T-cell (primary cell): ENCODE data around the gene RPL21. TPM values are rescaled to one million over a fixed set of nuclear protein-coding genes. Genes with fewer than 3 reads are reported as not detected.

ENCODE experiments used
- ATAC-seq, 4 experiments: fragments of 200-7000 bp in 3 of 4; fragments of 150-1000 bp in 1 of 4; cut with Tn5 transposase; replicated peaks in 1 of 4; 1 replicate in 3 of 4; 2 replicates in 1 of 4; pipeline ENCODE4 v1.10.0; 2021; ENCODE audit warnings: moderate library complexity in 3 of 4, mild to moderate bottlenecking in 2 of 4, moderate number of reproducible peaks in 1 of 4
- CTCF ChIA-PET, 2 donors: fragments of 300-600 bp; sonication (Branson Sonifier 250); formaldehyde crosslinking; loops; one replicate each; lab custom pipeline; 2022; ENCODE audit warnings: antibody characterized with exemption in 2 of 2; lab: Charles Lee
- POLR2A ChIA-PET, 2 donors: fragments of 300-600 bp; sonication (Branson Sonifier 250); formaldehyde crosslinking; loops; one replicate each; lab custom pipeline; 2022; ENCODE audit warnings: antibody characterized with exemption in 2 of 2; lab: Charles Lee
- DNase-seq, 35 experiments: peaks; one replicate each; pipeline versions ENCODE4 v3.0.0 to v3.0.0-alpha.2; 2013 to 2023
- H3K27ac ChIP-seq: one replicate; pipeline ENCODE4 v1.5.1; 2013; ENCODE audit warnings: low read length
- H3K27me3 ChIP-seq, 2 experiments: replicated peaks in 1 of 2; 1 replicate in 1 of 2; 2 replicates in 1 of 2; pipeline versions ENCODE4 v1.6.1 to v1.7.0; 2013; ENCODE audit warnings: low read length in 1 of 2, mixed read lengths in 1 of 2; ENCODE audit not compliant: control insufficient read depth in 2 of 2, insufficient read depth in 2 of 2; ENCODE audit errors: extremely low read depth in 1 of 2
- H3K36me3 ChIP-seq, 2 donors: 1 replicate in 1 of 2; 2 replicates in 1 of 2; pipeline versions ENCODE4 v1.6.1 to v1.7.0; 2013; ENCODE audit warnings: low read length in 1 of 2; ENCODE audit not compliant: control insufficient read depth in 2 of 2, insufficient read depth in 1 of 2; ENCODE audit errors: extremely low read depth in 1 of 2
- H3K4me1 ChIP-seq, 2 experiments: 1 replicate in 1 of 2; 2 replicates in 1 of 2; pipeline versions ENCODE4 v1.6.1 to v1.7.0; 2013; ENCODE audit warnings: low read length in 2 of 2, mixed read lengths in 1 of 2; ENCODE audit not compliant: insufficient read depth in 2 of 2, control insufficient read depth in 1 of 2; ENCODE audit errors: extremely low read depth in 1 of 2
- H3K4me3 ChIP-seq, 2 donors: 1 replicate in 1 of 2; 2 replicates in 1 of 2; pipeline versions ENCODE4 v1.5.1 to v1.7.0; 2013; ENCODE audit warnings: mild to moderate bottlenecking in 2 of 2, low read length in 1 of 2, moderate library complexity in 1 of 2; ENCODE audit not compliant: control insufficient read depth in 1 of 2; ENCODE audit errors: extremely low read depth in 1 of 2
- H3K9me3 ChIP-seq: 2 replicates; pipeline ENCODE4 v1.7.0; 2013
- H3K27ac Mint-ChIP-seq, 2 donors: one replicate each; pipeline ENCODE4 v1.8.0; 2020 to 2021; ENCODE audit warnings: mild to moderate bottlenecking in 2 of 2, mixed read lengths in 2 of 2
- H3K27me3 Mint-ChIP-seq, 2 donors: one replicate each; pipeline ENCODE4 v1.8.0; 2021 to 2022; ENCODE audit warnings: mixed read lengths in 2 of 2
- H3K36me3 Mint-ChIP-seq: one replicate; pipeline ENCODE4 v1.8.0; 2021; ENCODE audit warnings: mixed read lengths
- H3K4me1 Mint-ChIP-seq, 3 donors: one replicate each; pipeline ENCODE4 v1.8.0; 2020 to 2022; ENCODE audit warnings: mixed read lengths in 3 of 3, mild to moderate bottlenecking in 1 of 3
- H3K4me3 Mint-ChIP-seq, 3 donors: one replicate each; pipeline ENCODE4 v1.8.0; 2020 to 2022; ENCODE audit warnings: mild to moderate bottlenecking in 3 of 3, mixed read lengths in 3 of 3, moderate library complexity in 3 of 3
- H3K9me3 Mint-ChIP-seq, 3 donors: one replicate each; pipeline ENCODE4 v1.8.0; 2020 to 2022; ENCODE audit warnings: mixed read lengths in 3 of 3
- WGBS: methylation state at CpG from one replicate; pipeline ENCODE4 v1.1.5; 2013; ENCODE audit warnings: missing lambda C conversion rate; ENCODE audit not compliant: insufficient coverage; 5-methylcytosine and 5-hydroxymethylcytosine counted together
- total RNA-seq, 35 experiments: library from RNA in 6 of 35; stranded (reverse) in 6 of 35; fragments of 120-200 nt in 1 of 35; gene quantifications; one replicate each; pipeline versions ENCODE4 v1.2.1 to v1.2.4 and lab custom pipeline; 2013 to 2026

Gene RPL21
- 1,000 to 10,000 TPM; 1,968 to 2,258 (median 2,221) TPM for total RNA-seq
- total RNA-seq (2013) = 6,109 TPM
- 664 to 1,424 (median 1,033) reads per million in 29 experiments for total RNA-seq (lab: John Stamatoyannopoulos, UW)

- Mint-ChIP-seq H3K36me3 (peaks cover 19% of the 10 kb centered on the region), H3K27ac (peak within 1 kb of the TSS; percentile 99 to 100), H3K27me3 (no peaks in the 10 kb centered on the region), H3K4me3 (peak within 1 kb of the TSS; percentile 94 to 98 (median 97)), H3K9me3 (no peaks in the 10 kb centered on the region), H3K4me1 (peaks cover 54 to 64% (median 56%) of the 10 kb centered on the region in 3 donors)
- peak within 1 kb of the TSS; percentile 82 to 97 for H3K4me3 ChIP-seq
- under 1% methylated on average over 61 of the region's 69 CpGs for WGBS
- ChIA-PET POLR2A (interaction anchor here (0.6 to 1.1 kb wide), 3 partner anchors 19 to 906 kb away, joined by 3 to 8 read pairs (median 3); partner anchors contain the start of gene RASL11A (in 1 of the 2)), CTCF (interaction anchor here in 1 of 2 donors (0.8 kb wide), 2 partner anchors 111 to 120 kb away, joined by 3 read pairs; no protein-coding TSS in a partner anchor)
- no peaks in the 10 kb centered on the region for H3K9me3 ChIP-seq
- H3K27me3 ChIP-seq = no peaks in the 10 kb centered on the region
- H3K4me1 ChIP-seq = peaks cover 8 to 23% of the 10 kb centered on the region in 2 experiments
- H3K27ac ChIP-seq = peak within 1 kb of the TSS; percentile 98
- DNase-seq = peak; percentile 85 to 97 (median 90)
- H3K36me3 ChIP-seq = peaks cover 0 to 25% of the 10 kb centered on the region in 2 donors
- peak; percentile 94 to 96 (median 95) for ATAC-seq
These were observed at the start of gene RPL21 for GRCh38 chr13:27251166-27252091. TSS of gene RPL21 (plus strand) at chr13:27251558. CDS start at chr13:27253777, 2,219 bp downstream.

GRCh38 chr13:27201661-27202060 is 49.7 kb upstream of the RPL21 start:
- ChIA-PET CTCF (no interaction called here), POLR2A (no interaction called here)
- no peak for DNase-seq
- H3K4me3 ChIP-seq = no peak overlapping the region
- Mint-ChIP-seq H3K27me3 (peaks cover 0 to 4% of the 10 kb centered on the region in 2 donors), H3K9me3 (peaks cover 0 to 4% (median 4%) of the 10 kb centered on the region in 3 donors), H3K36me3 (peaks cover 5% of the 10 kb centered on the region), H3K4me3 (no peak overlapping the region), H3K4me1 (no peaks in the 10 kb centered on the region), H3K27ac (no peak overlapping the region)
- no peak overlapping the region for H3K27ac ChIP-seq
- no peaks in the 10 kb centered on the region for H3K4me1 ChIP-seq
- no peaks in the 10 kb centered on the region for H3K9me3 ChIP-seq
- H3K36me3 ChIP-seq = no peaks in the 10 kb centered on the region
- 100% methylated on average over 1 of the region's 1 CpG for WGBS
- H3K27me3 ChIP-seq = peaks cover 0 to 2% of the 10 kb centered on the region in 2 experiments
- ATAC-seq = no peak

GRCh38 chr13:27203186-27203585 is 48.2 kb upstream of the RPL21 start:
- H3K36me3 Mint-ChIP-seq = no peaks in the 10 kb centered on the region
- WGBS = no CpG with 5 or more reads among the region's 4 CpGs
- peaks cover 0 to under 1% (median 0%) of the 10 kb centered on the region in 3 donors for H3K9me3 Mint-ChIP-seq
- no peak overlapping the region for H3K4me3 Mint-ChIP-seq
- POLR2A ChIA-PET = no interaction called here
- no peaks in the 10 kb centered on the region for H3K9me3 ChIP-seq
- H3K27ac ChIP-seq = no peak overlapping the region
- CTCF ChIA-PET = interaction anchor here (0.6 to 1.2 kb wide), 2 partner anchors 135 to 217 kb away, joined by 3 to 4 read pairs; no protein-coding TSS in a partner anchor
- H3K27ac Mint-ChIP-seq = no peak overlapping the region
- H3K27me3 ChIP-seq = no peaks in the 10 kb centered on the region
- H3K27me3 Mint-ChIP-seq = no peaks in the 10 kb centered on the region
- H3K4me1 ChIP-seq = no peaks in the 10 kb centered on the region
- no peak overlapping the region for H3K4me3 ChIP-seq
- no peaks in the 10 kb centered on the region for H3K4me1 Mint-ChIP-seq
- ATAC-seq (no peak), DNase-seq (no peak)
- no peaks in the 10 kb centered on the region for H3K36me3 ChIP-seq

- ChIA-PET POLR2A (no interaction called here), CTCF (interaction anchor here in 1 of 2 donors (1.2 kb wide), 1 partner anchor 218 kb away, joined by 3 read pairs; no protein-coding TSS in a partner anchor)
- H3K4me1 Mint-ChIP-seq = no peaks in the 10 kb centered on the region
- Histone ChIP-seq H3K9me3 (no peaks in the 10 kb centered on the region), H3K36me3 (no peaks in the 10 kb centered on the region), H3K27me3 (no peaks in the 10 kb centered on the region), H3K4me3 (no peak overlapping the region), H3K27ac (no peak overlapping the region), H3K4me1 (no peaks in the 10 kb centered on the region)
- H3K36me3 Mint-ChIP-seq = peaks cover 4% of the 10 kb centered on the region
- H3K27ac Mint-ChIP-seq = no peak overlapping the region
- no peak for ATAC-seq
- WGBS = no CpG with 5 or more reads among the region's 3 CpGs
- no peaks in the 10 kb centered on the region for H3K27me3 Mint-ChIP-seq
- no peak overlapping the region for H3K4me3 Mint-ChIP-seq
- peaks cover 3 to 4% (median 3%) of the 10 kb centered on the region in 3 donors for H3K9me3 Mint-ChIP-seq
- DNase-seq = peak in 1 of 35 experiments; percentile 23
These were observed 47.5 kb upstream of the RPL21 start for GRCh38 chr13:27203854-27204253.

GRCh38 chr13:27208514-27208913 is 42.8 kb upstream of the RPL21 start:
- WGBS = no CpG with 5 or more reads among the region's 1 CpG
- Mint-ChIP-seq H3K4me1 (peaks cover 0 to 3% (median 0%) of the 10 kb centered on the region in 3 donors), H3K9me3 (peaks cover 3 to 8% (median 3%) of the 10 kb centered on the region in 3 donors), H3K4me3 (no peak overlapping the region), H3K27me3 (no peaks in the 10 kb centered on the region), H3K27ac (no peak overlapping the region), H3K36me3 (peaks cover 4% of the 10 kb centered on the region)
- Histone ChIP-seq H3K4me3 (no peak overlapping the region), H3K4me1 (no peaks in the 10 kb centered on the region), H3K27ac (no peak overlapping the region), H3K36me3 (no peaks in the 10 kb centered on the region), H3K9me3 (no peaks in the 10 kb centered on the region), H3K27me3 (no peaks in the 10 kb centered on the region)
- DNase-seq = no peak
- ATAC-seq = no peak
- CTCF ChIA-PET = no interaction called here
- POLR2A ChIA-PET = no interaction called here

- peaks cover 0 to 3% (median 0%) of the 10 kb centered on the region in 3 donors for H3K4me1 Mint-ChIP-seq
- WGBS = no CpG with 5 or more reads among the region's 1 CpG
- Histone ChIP-seq H3K36me3 (no peaks in the 10 kb centered on the region), H3K27ac (no peak overlapping the region), H3K9me3 (no peaks in the 10 kb centered on the region), H3K4me1 (no peaks in the 10 kb centered on the region), H3K4me3 (no peak overlapping the region), H3K27me3 (no peaks in the 10 kb centered on the region)
- no peak for ATAC-seq
- DNase-seq = no peak
- peaks cover 4% of the 10 kb centered on the region for H3K36me3 Mint-ChIP-seq
- peaks cover 3 to 8% (median 3%) of the 10 kb centered on the region in 3 donors for H3K9me3 Mint-ChIP-seq
- H3K27me3 Mint-ChIP-seq = no peaks in the 10 kb centered on the region
- ChIA-PET POLR2A (no interaction called here), CTCF (interaction anchor here in 1 of 2 donors (0.7 kb wide), 1 partner anchor 130 kb away, joined by 3 read pairs; no protein-coding TSS in a partner anchor)
- H3K27ac Mint-ChIP-seq = no peak overlapping the region
- H3K4me3 Mint-ChIP-seq = no peak overlapping the region
These were observed 40.1 kb upstream of the RPL21 start for GRCh38 chr13:27211271-27211670.
